Testis (tissue), 3 donors: Measurements from ENCODE around the gene CFAP58. TPM values are rescaled to one million over a fixed set of nuclear protein-coding genes. Genes with fewer than 3 reads are reported as not detected.

Experiments used
- DNase-seq: peaks from one replicate; pipeline ENCODE4 v3.0.0-alpha.2; 2019
- H3K27ac ChIP-seq, 2 donors: fragments of 200-600 bp; sonication (generic); one replicate each; pipeline ENCODE4 v1.5.1; 2019
- H3K27me3 ChIP-seq: fragments of 200-600 bp; sonication (generic); one replicate; pipeline ENCODE4 v1.5.1; 2019
- H3K36me3 ChIP-seq: fragments of 200-600 bp; sonication (generic); one replicate; pipeline ENCODE4 v1.5.1; 2017; ENCODE audit warnings: low read depth; ENCODE audit errors: missing control alignments
- H3K4me1 ChIP-seq: fragments of 200-600 bp; sonication (generic); one replicate; pipeline ENCODE4 v1.5.1; 2019
- H3K4me3 ChIP-seq, 2 donors: fragments of 200-600 bp; sonication (generic); one replicate each; pipeline ENCODE4 v1.5.1; 2017 to 2019
- H3K9me3 ChIP-seq: fragments of 200-600 bp; sonication (generic); one replicate; pipeline ENCODE4 v1.5.1; 2017
- CTCF ChIP-seq, 3 experiments: fragments of 450-650 bp in 2 of 3; fragments of 200-600 bp in 1 of 3; sonication (generic) in 1 of 3; IDR thresholded peaks; one replicate each; pipeline ENCODE4 v1.5.1; 2016 to 2019; ENCODE audit warnings: antibody characterized with exemption in 3 of 3, mild to moderate bottlenecking in 2 of 3, moderate library complexity in 1 of 3
- POLR2A ChIP-seq: fragments of 450-650 bp; IDR thresholded peaks from one replicate; pipeline ENCODE4 v1.6.1; 2017; ENCODE audit warnings: antibody characterized with exemption, mild to moderate bottlenecking, moderate library complexity
- WGBS, 2 donors: methylation state at CpG; one replicate each; pipeline ENCODE4 v1.1.5; 2018; 5-methylcytosine and 5-hydroxymethylcytosine counted together
- intact Hi-C: fragments of 100-400 bp; cut with DNase I; formaldehyde crosslinking; loops from one replicate; pipeline ENCODE4 v1.15.1; 2023; ENCODE audit warnings: low total_unique reads
- polyA plus RNA-seq: library from polyadenylated mRNA; stranded (reverse); fragments of 350-450 nt; fragmentation: Illumina TruSeq; extraction: RNeasy Lipid Tissue Mini Kit (QIAGEN cat#74804); gene quantifications from one replicate; pipeline ENCODE4 v1.2.3, GENCODE V29; 2014; ENCODE audit warnings: low read depth, low replicate concordance; ENCODE audit not compliant: insufficient read depth
- total RNA-seq, 2 donors: library from RNA; depleted of rRNA; stranded (reverse); fragments of >200 nt; gene quantifications; one replicate each; pipeline ENCODE4 v1.2.3, GENCODE V29; 2016

CFAP58 gene
- total and polyA plus RNA-seq, 3 donors from 2014 or later = 10.1 to 16.3 (median 14.6) TPM

- H3K36me3 ChIP-seq = no peaks in the 10 kb centered on the region
- DNase-seq = no peak
- no peaks in the 10 kb centered on the region for H3K9me3 ChIP-seq
- H3K27me3 ChIP-seq = no peaks in the 10 kb centered on the region
- no peak overlapping the region for H3K4me3 ChIP-seq
- no peak overlapping the region for H3K27ac ChIP-seq
- no peaks in the 10 kb centered on the region for H3K4me1 ChIP-seq
- intact Hi-C loops = no loop called here
- TF ChIP-seq CTCF (IDR thresholded peaks at IDR 0.05) (no peak), POLR2A (no peak)
- WGBS, 2 donors = 89 to 90% methylated on average over 2 of the region's 2 CpGs
These were observed 5.0 kb upstream of the CFAP58 start for GRCh38 chr10:104348601-104349000.

GRCh38 chr10:104349623-104350126 is 4.0 kb upstream of the CFAP58 start:
- WGBS, 2 donors = 48 to 54% methylated on average over 5 of the region's 5 CpGs
- Histone ChIP-seq H3K27ac (no peak overlapping the region), H3K4me3 (no peak overlapping the region)

GRCh38 chr10:104350127-104350635 is 3.5 kb upstream of the CFAP58 start:
- Histone ChIP-seq H3K4me1 (peaks cover 4% of the 10 kb centered on the region), H3K27me3 (no peaks in the 10 kb centered on the region), H3K9me3 (no peaks in the 10 kb centered on the region), H3K36me3 (no peaks in the 10 kb centered on the region), H3K4me3 (no peak overlapping the region), H3K27ac (no peak overlapping the region)
- intact Hi-C loops = loop anchor here (5.0 kb wide), 1 partner anchor 58 kb away; no protein-coding TSS in a partner anchor
- DNase-seq = no peak
- TF ChIP-seq POLR2A (no peak), CTCF (IDR thresholded peaks at IDR 0.05) (peak; percentile 54 to 77 (median 64))
- 43 to 45% methylated on average over 6 of the region's 6 CpGs for WGBS, 2 donors

More at GRCh38 chr10:104349623-104350126, 4.0 kb upstream of the CFAP58 start:
- DNase-seq = no peak
- peaks cover 4% of the 10 kb centered on the region for H3K4me1 ChIP-seq
- no peak for TF ChIP-seq POLR2A
- TF ChIP-seq CTCF (IDR thresholded peaks at IDR 0.05) = no peak
- no peaks in the 10 kb centered on the region for H3K9me3 ChIP-seq
- intact Hi-C loops = loop anchor here (5.0 kb wide), 1 partner anchor 57 kb away; no protein-coding TSS in a partner anchor
- no peaks in the 10 kb centered on the region for H3K36me3 ChIP-seq
- H3K27me3 ChIP-seq = no peaks in the 10 kb centered on the region

- DNase-seq = no peak
- intact Hi-C loops = loop anchor here (5.0 kb wide), 1 partner anchor 59 kb away; no protein-coding TSS in a partner anchor
These were observed 2.5 kb upstream of the CFAP58 start for GRCh38 chr10:104351061-104351702.

More at GRCh38 chr10:104351061-104351702, 2.5 kb upstream of the CFAP58 start:
- Histone ChIP-seq H3K27me3 (no peaks in the 10 kb centered on the region), H3K27ac (no peak overlapping the region), H3K4me1 (peaks cover 4% of the 10 kb centered on the region), H3K4me3 (no peak overlapping the region), H3K9me3 (no peaks in the 10 kb centered on the region), H3K36me3 (no peaks in the 10 kb centered on the region)
- WGBS, 2 donors = 84 to 89% methylated on average over 2 of the region's 2 CpGs
- TF ChIP-seq POLR2A = no peak
- no peak for TF ChIP-seq CTCF (IDR thresholded peaks at IDR 0.05)
